ENCODE measurements around the gene PLXNA4.

PLXNA4 gene

GRCh38 chr7:132361146-132361545 is 215.1 kb downstream of the PLXNA4 start:
- Histone ChIP-seq H3K4me3 (ENCODE audit: low read depth, low read length) (no peak overlapping the region), H3K27ac (no peak overlapping the region), H3K36me3 (replicated peaks) (no peaks in the 10 kb centered on the region), H3K27me3 (replicated peaks) (no peaks in the 10 kb centered on the region)
- no peak for DNase-seq
- no peak for TF ChIP-seq CTCF (IDR thresholded peaks at IDR 0.05; ENCODE audit: low read depth, low read length, missing control alignments)
- in situ Hi-C loops (cut with HindIII; ENCODE audit: low pct_ligation_motif_present, low sequenced_read_pairs), result no loop called here

DNA sequence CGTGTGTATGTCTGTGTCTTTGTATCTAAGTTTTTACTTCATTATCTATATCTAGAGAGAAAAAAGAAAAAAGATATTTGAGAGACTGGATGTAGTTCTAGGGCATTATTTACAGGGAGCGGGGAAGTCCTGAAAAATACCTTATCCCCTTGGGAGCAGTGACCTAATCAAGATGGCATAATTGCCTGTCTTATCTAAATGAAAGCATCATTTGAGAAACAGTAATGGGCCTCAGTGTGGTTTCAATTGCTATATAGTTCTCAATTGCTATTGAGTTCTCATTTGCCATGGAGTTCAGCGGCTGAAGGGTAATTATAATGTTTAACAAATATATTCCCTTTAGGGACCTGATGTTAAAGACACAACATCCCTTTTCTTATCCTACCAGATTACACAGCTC is 216.5 kb downstream of the PLXNA4 start:
- Histone ChIP-seq H3K27me3 (replicated peaks) (no peaks in the 10 kb centered on the region), H3K27ac (no peak overlapping the region), H3K36me3 (replicated peaks) (no peaks in the 10 kb centered on the region), H3K4me3 (ENCODE audit: low read depth, low read length) (no peak overlapping the region)
- no peak for TF ChIP-seq CTCF (IDR thresholded peaks at IDR 0.05; ENCODE audit: low read depth, low read length, missing control alignments)
- no peak for DNase-seq
- in situ Hi-C loops (cut with HindIII; ENCODE audit: low pct_ligation_motif_present, low sequenced_read_pairs), result no loop called here

- no peak for TF ChIP-seq CTCF (IDR thresholded peaks at IDR 0.05; ENCODE audit: low read depth, low read length, missing control alignments)
- no peak for DNase-seq
- no peaks in the 10 kb centered on the region for H3K27me3 ChIP-seq (replicated peaks)
- H3K36me3 ChIP-seq (replicated peaks), result no peaks in the 10 kb centered on the region
- H3K4me3 ChIP-seq (ENCODE audit: low read depth, low read length), result no peak overlapping the region
- in situ Hi-C loops (cut with HindIII; ENCODE audit: low pct_ligation_motif_present, low sequenced_read_pairs), result no loop called here
- no peak overlapping the region for H3K27ac ChIP-seq
Measured at GRCh38 chr7:132355048-132355447, 221.2 kb downstream of the PLXNA4 start.

DNA sequence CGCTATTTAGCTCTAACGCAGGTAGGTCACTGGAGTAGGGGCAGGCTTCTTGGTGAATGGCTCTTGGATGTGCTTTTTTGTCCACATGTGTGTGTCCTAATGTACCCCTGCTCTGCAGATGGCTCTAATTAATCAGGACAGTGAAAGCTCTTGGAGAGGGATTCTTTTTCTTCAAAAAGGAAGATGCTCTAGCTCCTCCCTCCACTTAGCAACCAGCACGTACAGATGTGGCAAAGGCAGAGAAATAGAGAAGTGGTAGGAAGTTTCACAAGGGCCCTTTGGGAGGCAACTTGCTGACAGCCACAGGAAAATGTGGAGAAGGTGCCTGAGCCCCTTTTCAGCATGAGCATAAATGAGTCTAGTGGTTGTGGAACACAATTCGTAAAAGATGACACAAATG is 221.7 kb downstream of the PLXNA4 start:
- Histone ChIP-seq H3K36me3 (replicated peaks) (no peaks in the 10 kb centered on the region), H3K4me3 (ENCODE audit: low read depth, low read length) (no peak overlapping the region), H3K27me3 (replicated peaks) (no peaks in the 10 kb centered on the region), H3K27ac (no peak overlapping the region)
- in situ Hi-C loops (cut with HindIII; ENCODE audit: low pct_ligation_motif_present, low sequenced_read_pairs), result no loop called here
- no peak for TF ChIP-seq CTCF (IDR thresholded peaks at IDR 0.05; ENCODE audit: low read depth, low read length, missing control alignments)
- DNase-seq, result no peak

- Histone ChIP-seq H3K4me3 (ENCODE audit: low read depth, low read length) (no peak overlapping the region), H3K27ac (no peak overlapping the region), H3K27me3 (replicated peaks) (no peaks in the 10 kb centered on the region), H3K36me3 (replicated peaks) (no peaks in the 10 kb centered on the region)
- in situ Hi-C loops (cut with HindIII; ENCODE audit: low pct_ligation_motif_present, low sequenced_read_pairs), result no loop called here
- TF ChIP-seq CTCF (IDR thresholded peaks at IDR 0.05; ENCODE audit: low read depth, low read length, missing control alignments), result no peak
- no peak for DNase-seq
Measured at GRCh38 chr7:132353936-132354335, 222.3 kb downstream of the PLXNA4 start.

GRCh38 chr7:132352800-132353199 is 223.5 kb downstream of the PLXNA4 start:
- in situ Hi-C loops (cut with HindIII; ENCODE audit: low pct_ligation_motif_present, low sequenced_read_pairs), result no loop called here
- TF ChIP-seq CTCF (IDR thresholded peaks at IDR 0.05; ENCODE audit: low read depth, low read length, missing control alignments), result no peak
- Histone ChIP-seq H3K27me3 (replicated peaks) (no peaks in the 10 kb centered on the region), H3K4me3 (ENCODE audit: low read depth, low read length) (no peak overlapping the region), H3K36me3 (replicated peaks) (no peaks in the 10 kb centered on the region), H3K27ac (no peak overlapping the region)
- DNase-seq, result no peak

Data from brain microvascular endothelial cell (primary cell).